Neural cell (in vitro differentiated cells): Measurements from ENCODE around the gene MRO. TPM values are rescaled to one million over a fixed set of nuclear protein-coding genes. Genes with fewer than 3 reads are reported as not detected.

Experiments used
- H2AFZ ChIP-seq: fragments of 200-600, 300-800 bp; sonication (generic), shearing (Covaris generic); 2 replicates; pipeline ENCODE4 v1.6.0; 2014; ENCODE audit warnings: low read depth, mild to moderate bottlenecking, antibody characterized with exemption, low read length, moderate library complexity
- H3F3A ChIP-seq: fragments of 200-600 bp; shearing (Covaris generic); 2 replicates; pipeline ENCODE4 v1.6.1; 2016; ENCODE audit warnings: mild to moderate bottlenecking, moderate library complexity, mixed read lengths, antibody characterized with exemption, low read length; ENCODE audit not compliant: insufficient read depth, poor library complexity, severe bottlenecking
- H3K27ac ChIP-seq: fragments of 200-600, 300-800 bp; sonication (generic), shearing (Covaris generic); 2 replicates; pipeline ENCODE4 v1.5.1; 2014; ENCODE audit warnings: mild to moderate bottlenecking, low read length, moderate library complexity
- H3K27me3 ChIP-seq: fragments of 300-800, 200-600 bp; sonication (generic), shearing (Covaris generic); 2 replicates; pipeline ENCODE4 v1.6.0; 2014; ENCODE audit warnings: mild to moderate bottlenecking, low read depth, low read length, moderate library complexity; ENCODE audit not compliant: insufficient read depth
- H3K36me3 ChIP-seq: fragments of 300-800, 200-600 bp; sonication (generic), shearing (Covaris generic); 2 replicates; pipeline ENCODE4 v1.5.1; 2014; ENCODE audit warnings: mild to moderate bottlenecking, antibody characterized with exemption, low read length, moderate library complexity; ENCODE audit not compliant: insufficient read depth
- H3K4me2 ChIP-seq: fragments of 300-800, 200-600 bp; sonication (generic), shearing (Covaris generic); 2 replicates; pipeline ENCODE4 v1.6.0; 2014; ENCODE audit warnings: mild to moderate bottlenecking, low read length
- H3K4me3 ChIP-seq: fragments of 300-800, 200-600 bp; sonication (generic), shearing (Covaris generic); 2 replicates; pipeline ENCODE4 v1.5.1; 2014; ENCODE audit warnings: mild to moderate bottlenecking, low read length, moderate library complexity
- H3K79me2 ChIP-seq: fragments of 200-600 bp; shearing (Covaris generic); replicated peaks from 2 replicates; pipeline ENCODE4 v1.6.0; 2014; ENCODE audit warnings: mild to moderate bottlenecking, low read length, moderate library complexity; ENCODE audit not compliant: insufficient read depth
- H3K9ac ChIP-seq: fragments of 300-800, 200-600 bp; sonication (generic), shearing (Covaris generic); 2 replicates; pipeline ENCODE4 v1.6.1; 2016; ENCODE audit warnings: mild to moderate bottlenecking, low read length, mixed read lengths
- H3K9me2 ChIP-seq: fragments of 200-600 bp; shearing (Covaris generic); 2 replicates; pipeline ENCODE4 v1.6.1; 2016; ENCODE audit warnings: mild to moderate bottlenecking, low read length, mixed read lengths; ENCODE audit not compliant: insufficient read depth
- H3K9me3 ChIP-seq: fragments of 200-600, 300-800 bp; sonication (generic), shearing (Covaris generic); 2 replicates; pipeline ENCODE4 v1.6.1; 2016; ENCODE audit warnings: mild to moderate bottlenecking, mixed run types, low read length, moderate library complexity, mixed read lengths
- H4K20me1 ChIP-seq: fragments of 200-600 bp; shearing (Covaris generic); 2 replicates; pipeline ENCODE4 v1.6.1; 2016; ENCODE audit warnings: mild to moderate bottlenecking, mixed run types; ENCODE audit not compliant: insufficient read depth
- CTCF ChIP-seq: fragments of 450-650 bp; IDR thresholded peaks from 2 replicates; pipeline ENCODE4 v1.5.1; 2014; ENCODE audit warnings: antibody characterized with exemption, mild to moderate bottlenecking, moderate library complexity; ENCODE audit not compliant: poor library complexity, severe bottlenecking
- EP300 ChIP-seq: fragments of 450-650 bp; conservative IDR thresholded peaks from 2 replicates; pipeline ENCODE4 v1.6.1; 2014; ENCODE audit warnings: antibody characterized with exemption, mild to moderate bottlenecking, moderate library complexity; ENCODE audit not compliant: poor library complexity, severe bottlenecking
- EZH2 ChIP-seq: fragments of 200-600, 300-800 bp; shearing (Covaris generic), sonication (generic); IDR thresholded peaks from 2 replicates; pipeline ENCODE4 v1.6.1; 2014; ENCODE audit warnings: antibody characterized with exemption, low read length, borderline replicate concordance, mild to moderate bottlenecking; ENCODE audit not compliant: insufficient read depth, poor library complexity, severe bottlenecking
- MXI1 ChIP-seq: fragments of 450-650 bp; conservative IDR thresholded peaks from 2 replicates; pipeline ENCODE4 v1.6.1; 2014; ENCODE audit warnings: antibody characterized with exemption, mild to moderate bottlenecking; ENCODE audit not compliant: poor library complexity, severe bottlenecking
- POLR2AphosphoS5 ChIP-seq: IDR thresholded peaks from 2 replicates; pipeline ENCODE4 v1.6.1; 2012
- RAD21 ChIP-seq: fragments of 450-650 bp; conservative IDR thresholded peaks from 2 replicates; pipeline ENCODE4 v1.6.1; 2014; ENCODE audit warnings: antibody characterized with exemption, mild to moderate bottlenecking, moderate library complexity
- REST ChIP-seq: IDR thresholded peaks from 2 replicates; pipeline ENCODE4 v1.6.1; 2012; ENCODE audit warnings: borderline replicate concordance
- SMC3 ChIP-seq: fragments of 450-650 bp; conservative IDR thresholded peaks from 2 replicates; pipeline ENCODE4 v1.6.1; 2014; ENCODE audit warnings: antibody characterized with exemption, mild to moderate bottlenecking, moderate library complexity; ENCODE audit not compliant: poor library complexity
- TAF1 ChIP-seq: IDR thresholded peaks from 2 replicates; pipeline ENCODE4 v1.6.1; 2012; ENCODE audit warnings: low read depth
- polyA plus RNA-seq: library from polyadenylated mRNA; depleted of rRNA; stranded (reverse); fragments of >200 nt; gene quantifications from 2 replicates; pipeline ENCODE4 v1.2.3, GENCODE V29; 2014

The MRO gene
- polyA plus RNA-seq, 1 donor from 2014 or later: not detected

GRCh38 chr18:50812834-50813233, 7.0 kb downstream of the MRO start:
- no peak overlapping the region for H3K27ac ChIP-seq
- no peaks in the 10 kb centered on the region for H3K9me2 ChIP-seq
- H3K27me3 ChIP-seq: no peaks in the 10 kb centered on the region
- TF ChIP-seq EZH2: no peak
- no peak for TF ChIP-seq POLR2AphosphoS5
- no peak for TF ChIP-seq CTCF
- TF ChIP-seq RAD21: no peak
- no peak for TF ChIP-seq REST
- no peak for TF ChIP-seq SMC3
- no peaks in the 10 kb centered on the region for H3K79me2 ChIP-seq
- H3K4me2 ChIP-seq: no peak overlapping the region
- no peaks in the 10 kb centered on the region for H3K9me3 ChIP-seq
- no peak overlapping the region for H3K4me3 ChIP-seq
- no peak overlapping the region for H2AFZ ChIP-seq
- H3K36me3 ChIP-seq: no peaks in the 10 kb centered on the region
- H4K20me1 ChIP-seq: no peaks in the 10 kb centered on the region
- H3F3A ChIP-seq: no peaks in the 10 kb centered on the region
- H3K9ac ChIP-seq: no peak overlapping the region

- TF ChIP-seq SMC3 (no peak), TAF1 (no peak), EP300 (no peak), CTCF (no peak), MXI1 (no peak), REST (no peak), EZH2 (no peak), RAD21 (no peak), POLR2AphosphoS5 (no peak)
- H3K27me3 ChIP-seq: no peaks in the 10 kb centered on the region
- H2AFZ ChIP-seq: no peak overlapping the region
- no peak overlapping the region for H3K27ac ChIP-seq
- no peak overlapping the region for H3K9ac ChIP-seq
- H3K9me2 ChIP-seq: no peaks in the 10 kb centered on the region
- H3F3A ChIP-seq: no peaks in the 10 kb centered on the region
- H3K36me3 ChIP-seq: no peaks in the 10 kb centered on the region
- no peaks in the 10 kb centered on the region for H3K9me3 ChIP-seq
- H3K4me3 ChIP-seq: no peak overlapping the region
- H4K20me1 ChIP-seq: no peaks in the 10 kb centered on the region
- no peaks in the 10 kb centered on the region for H3K79me2 ChIP-seq
- H3K4me2 ChIP-seq: no peak overlapping the region
Observed at GRCh38 chr18:50807176-50807575, 12.6 kb downstream of the MRO start.
